A673 (cell line): ENCODE results near the gene SREBF2.

Experiments used
- EZH2 ChIP-seq: fragments of 200-600 bp; sonication (generic); IDR thresholded peaks from 2 replicates; pipeline ENCODE4 v1.6.1; 2017; ENCODE audit warnings: borderline replicate concordance, low read depth, mild to moderate bottlenecking, mixed read lengths, antibody characterized with exemption, low read length; ENCODE audit not compliant: poor library complexity, severe bottlenecking
- TF ChIP-seq, protein P1 (sequence below): fragments of 300-800, 200-600 bp; sonication (generic); conservative IDR thresholded peaks from 2 replicates; pipeline ENCODE4 v1.5.1; 2017; ENCODE audit warnings: low read depth, mild to moderate bottlenecking, antibody characterized with exemption, low read length, moderate library complexity, mixed read lengths

DNA sequence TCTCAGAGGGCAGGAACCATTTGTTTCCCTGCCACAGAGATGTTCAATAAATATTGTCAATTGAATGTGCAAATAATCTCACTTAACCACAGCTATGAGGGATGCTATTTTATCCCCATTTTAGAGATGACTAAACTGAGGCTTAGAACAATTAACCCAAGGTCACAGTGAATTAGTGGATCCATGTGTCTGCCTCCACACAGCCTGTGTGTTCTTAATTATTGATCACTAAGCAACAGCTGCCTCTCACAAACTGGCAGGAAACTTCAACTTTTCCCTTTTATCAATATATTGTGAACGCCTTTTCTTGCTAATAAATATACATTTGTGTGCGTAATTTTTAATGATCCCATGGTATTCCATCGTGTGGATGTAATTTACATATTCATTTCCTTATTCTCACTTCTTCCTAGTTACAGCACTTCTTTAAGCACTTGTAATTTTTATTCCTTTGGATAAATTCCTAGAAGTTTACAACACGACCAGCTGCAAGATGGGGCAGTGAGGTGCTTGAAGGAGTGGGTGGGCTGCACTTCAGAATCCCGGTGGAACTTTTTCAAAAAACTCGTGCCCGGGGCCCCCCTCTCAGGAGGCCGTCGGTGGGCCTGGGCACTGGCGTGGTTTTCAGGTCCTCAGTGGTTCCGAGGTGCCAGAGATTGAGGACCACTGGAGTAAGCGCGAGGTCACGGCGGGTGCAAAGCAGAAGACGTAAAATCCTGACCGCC is 915 bp upstream of the SREBF2 start:
- no peak for TF ChIP-seq EZH2
- TF ChIP-seq, protein P1, sequence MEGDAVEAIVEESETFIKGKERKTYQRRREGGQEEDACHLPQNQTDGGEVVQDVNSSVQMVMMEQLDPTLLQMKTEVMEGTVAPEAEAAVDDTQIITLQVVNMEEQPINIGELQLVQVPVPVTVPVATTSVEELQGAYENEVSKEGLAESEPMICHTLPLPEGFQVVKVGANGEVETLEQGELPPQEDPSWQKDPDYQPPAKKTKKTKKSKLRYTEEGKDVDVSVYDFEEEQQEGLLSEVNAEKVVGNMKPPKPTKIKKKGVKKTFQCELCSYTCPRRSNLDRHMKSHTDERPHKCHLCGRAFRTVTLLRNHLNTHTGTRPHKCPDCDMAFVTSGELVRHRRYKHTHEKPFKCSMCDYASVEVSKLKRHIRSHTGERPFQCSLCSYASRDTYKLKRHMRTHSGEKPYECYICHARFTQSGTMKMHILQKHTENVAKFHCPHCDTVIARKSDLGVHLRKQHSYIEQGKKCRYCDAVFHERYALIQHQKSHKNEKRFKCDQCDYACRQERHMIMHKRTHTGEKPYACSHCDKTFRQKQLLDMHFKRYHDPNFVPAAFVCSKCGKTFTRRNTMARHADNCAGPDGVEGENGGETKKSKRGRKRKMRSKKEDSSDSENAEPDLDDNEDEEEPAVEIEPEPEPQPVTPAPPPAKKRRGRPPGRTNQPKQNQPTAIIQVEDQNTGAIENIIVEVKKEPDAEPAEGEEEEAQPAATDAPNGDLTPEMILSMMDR = no peak
